Mesothelial cell of epicardium (in vitro differentiated cells): Measurements from ENCODE around the gene SCG3. TPM values are rescaled to one million over a fixed set of nuclear protein-coding genes. Genes with fewer than 3 reads are reported as not detected.

ENCODE experiments used
- DNase-seq, 2 experiments: peaks; one replicate each; pipeline ENCODE4 v3.0.0; 2021; ENCODE audit warnings: low spot score in 2 of 2; ENCODE audit not compliant: unreplicated experiment in 2 of 2
- H3K27ac Mint-ChIP-seq: 2 replicates; pipeline ENCODE4 v1.8.0; 2021; ENCODE audit warnings: mixed read lengths
- H3K27me3 Mint-ChIP-seq: 2 replicates; pipeline ENCODE4 v1.8.0; 2021; ENCODE audit warnings: low read depth, mixed read lengths
- H3K36me3 Mint-ChIP-seq: 2 replicates; pipeline ENCODE4 v1.8.0; 2021; ENCODE audit warnings: mixed read lengths
- H3K4me1 Mint-ChIP-seq: 2 replicates; pipeline ENCODE4 v1.8.0; 2021; ENCODE audit warnings: mixed read lengths
- H3K4me3 Mint-ChIP-seq: 2 replicates; pipeline ENCODE4 v1.8.0; 2021; ENCODE audit warnings: mild to moderate bottlenecking, moderate library complexity, mixed read lengths
- H3K9me3 Mint-ChIP-seq: 2 replicates; pipeline ENCODE4 v1.8.0; 2021; ENCODE audit warnings: mixed read lengths
- CTCF ChIP-seq: fragments of 200-600 bp; sonication (generic); IDR thresholded peaks from one replicate; pipeline ENCODE4 v1.5.0; 2021; ENCODE audit warnings: antibody characterized with exemption; ENCODE audit not compliant: unreplicated experiment
- total RNA-seq: library from RNA; stranded (reverse); gene quantifications from 3 replicates; pipeline ENCODE4 v1.2.1, GENCODE V29; 2021

The SCG3 gene
- total RNA-seq, 1 donor from 2014 or later: not detected

- Mint-ChIP-seq H3K27ac (no peak overlapping the region), H3K4me1 (peaks cover 11% of the 10 kb centered on the region), H3K36me3 (no peaks in the 10 kb centered on the region), H3K9me3 (no peaks in the 10 kb centered on the region), H3K27me3 (peaks cover 59% of the 10 kb centered on the region), H3K4me3 (peak overlapping the region; percentile 55)
- no peak for TF ChIP-seq CTCF
- no peak for DNase-seq
Measured at GRCh38 chr15:51752888-51753287, 71.6 kb downstream of the SCG3 start.

GRCh38 chr15:51754267-51754666 is 73.0 kb downstream of the SCG3 start:
- Mint-ChIP-seq H3K27me3 (peaks cover 50% of the 10 kb centered on the region), H3K4me3 (no peak overlapping the region), H3K4me1 (peaks cover 22% of the 10 kb centered on the region), H3K9me3 (no peaks in the 10 kb centered on the region), H3K27ac (no peak overlapping the region), H3K36me3 (no peaks in the 10 kb centered on the region)
- no peak for TF ChIP-seq CTCF
- no peak for DNase-seq

GRCh38 chr15:51755790-51756189 is 74.5 kb downstream of the SCG3 start:
- H3K27me3 Mint-ChIP-seq: peaks cover 35% of the 10 kb centered on the region
- no peak for DNase-seq
- no peaks in the 10 kb centered on the region for H3K9me3 Mint-ChIP-seq
- TF ChIP-seq CTCF: no peak
- no peak overlapping the region for H3K27ac Mint-ChIP-seq
- no peaks in the 10 kb centered on the region for H3K36me3 Mint-ChIP-seq
- H3K4me3 Mint-ChIP-seq: no peak overlapping the region
- H3K4me1 Mint-ChIP-seq: peaks cover 22% of the 10 kb centered on the region

- no peak overlapping the region for H3K27ac Mint-ChIP-seq
- no peak for DNase-seq
- no peak for TF ChIP-seq CTCF
- no peaks in the 10 kb centered on the region for H3K36me3 Mint-ChIP-seq
- no peaks in the 10 kb centered on the region for H3K9me3 Mint-ChIP-seq
- peaks cover 18% of the 10 kb centered on the region for H3K4me1 Mint-ChIP-seq
- peaks cover 31% of the 10 kb centered on the region for H3K27me3 Mint-ChIP-seq
- no peak overlapping the region for H3K4me3 Mint-ChIP-seq
Measured at GRCh38 chr15:51756482-51756881, 75.2 kb downstream of the SCG3 start.

GRCh38 chr15:51757450-51757849 is 76.1 kb downstream of the SCG3 start:
- no peak for DNase-seq
- Mint-ChIP-seq H3K4me1 (peaks cover 16% of the 10 kb centered on the region), H3K4me3 (no peak overlapping the region), H3K9me3 (no peaks in the 10 kb centered on the region), H3K36me3 (no peaks in the 10 kb centered on the region), H3K27me3 (peaks cover 25% of the 10 kb centered on the region), H3K27ac (no peak overlapping the region)
- no peak for TF ChIP-seq CTCF

- Mint-ChIP-seq H3K36me3 (no peaks in the 10 kb centered on the region), H3K27ac (no peak overlapping the region), H3K4me3 (no peak overlapping the region), H3K9me3 (no peaks in the 10 kb centered on the region), H3K27me3 (peaks cover 13% of the 10 kb centered on the region), H3K4me1 (peaks cover 13% of the 10 kb centered on the region)
- peak in 1 of 2 experiments; percentile 51 for DNase-seq
- no peak for TF ChIP-seq CTCF
Measured at GRCh38 chr15:51758645-51759044, 77.3 kb downstream of the SCG3 start.
